OCI-LY1 (cell line): ENCODE measurements around the gene SMYD3.

ENCODE experiments used
- H2AFZ ChIP-seq: fragments of 200-600 bp; sonication (generic), shearing (Covaris generic); 2 replicates; pipeline ENCODE4 v1.6.0; 2014; ENCODE audit warnings: antibody characterized with exemption, mild to moderate bottlenecking, low read length
- H3F3A ChIP-seq: fragments of 200-600 bp; sonication (generic), shearing (Covaris generic); 2 replicates; pipeline ENCODE4 v1.6.0; 2014; ENCODE audit warnings: mild to moderate bottlenecking, antibody characterized with exemption, low read length, moderate library complexity; ENCODE audit not compliant: insufficient read depth
- H3K27ac ChIP-seq: fragments of 200-600 bp; sonication (generic); 2 replicates; pipeline ENCODE4 v1.5.1; 2014; ENCODE audit warnings: low read length, mixed run types, mild to moderate bottlenecking, low read depth; ENCODE audit not compliant: poor library complexity, severe bottlenecking
- H3K27me3 ChIP-seq: fragments of 200-600 bp; sonication (generic); 2 replicates; pipeline ENCODE4 v1.6.0; 2014; ENCODE audit warnings: antibody characterized with exemption, mild to moderate bottlenecking, low read length, moderate library complexity; ENCODE audit not compliant: insufficient read depth
- H3K36me3 ChIP-seq: fragments of 200-600 bp; sonication (generic); 2 replicates; pipeline ENCODE4 v1.6.1; 2014; ENCODE audit warnings: mild to moderate bottlenecking, antibody characterized with exemption, low read length, moderate library complexity, mixed read lengths; ENCODE audit not compliant: insufficient read depth
- H3K4me1 ChIP-seq: fragments of 200-600 bp; sonication (generic); 2 replicates; pipeline ENCODE4 v1.5.1; 2014; ENCODE audit warnings: mild to moderate bottlenecking, low read length, moderate library complexity; ENCODE audit not compliant: insufficient read depth, severe bottlenecking
- H3K4me2 ChIP-seq: fragments of 200-600 bp; sonication (generic), shearing (Covaris generic); 2 replicates; pipeline ENCODE4 v1.6.1; 2014; ENCODE audit warnings: low read length
- H3K4me3 ChIP-seq: fragments of 200-600 bp; sonication (generic); 2 replicates; pipeline ENCODE4 v1.5.1; 2014; ENCODE audit warnings: low read length, low read depth, mild to moderate bottlenecking, mixed read lengths; ENCODE audit not compliant: poor library complexity, severe bottlenecking
- H3K79me2 ChIP-seq: fragments of 200-600 bp; shearing (Covaris generic); 2 replicates; pipeline ENCODE4 v1.6.1; 2016; ENCODE audit warnings: mixed run types, low read length, mixed read lengths; ENCODE audit not compliant: insufficient read depth
- H3K9ac ChIP-seq: fragments of 200-600 bp; sonication (generic), shearing (Covaris generic); 2 replicates; pipeline ENCODE4 v1.6.1; 2014; ENCODE audit warnings: mild to moderate bottlenecking, low read length, mixed read lengths
- H3K9me2 ChIP-seq: fragments of 200-600 bp; sonication (generic), shearing (Covaris generic); 2 replicates; pipeline ENCODE4 v1.6.1; 2014; ENCODE audit warnings: low read depth, mild to moderate bottlenecking, low read length, mixed read lengths
- H3K9me3 ChIP-seq: fragments of 200-600 bp; shearing (Covaris generic); 2 replicates; pipeline ENCODE4 v1.6.1; 2014; ENCODE audit warnings: low read length, mixed read lengths
- H4K20me1 ChIP-seq: fragments of 200-600 bp; sonication (generic), shearing (Covaris generic); 2 replicates; pipeline ENCODE4 v1.6.0; 2016; ENCODE audit warnings: mild to moderate bottlenecking, low read length; ENCODE audit not compliant: insufficient read depth
- CTCF ChIP-seq: fragments of 200-600 bp; sonication (generic), shearing (Covaris generic); IDR thresholded peaks from 2 replicates; pipeline ENCODE4 v1.5.1; 2017; ENCODE audit warnings: mild to moderate bottlenecking, antibody characterized with exemption, low read length, moderate library complexity, mixed read lengths
- EZH2 ChIP-seq: fragments of 200-600 bp; sonication (generic), shearing (Covaris generic); IDR thresholded peaks from 2 replicates; pipeline ENCODE4 v1.8.0; 2017; ENCODE audit warnings: borderline replicate concordance, mixed run types, mild to moderate bottlenecking, antibody characterized with exemption, low read length, moderate library complexity, mixed read lengths

The SMYD3 gene

GRCh38 chr1:246261639-246262038 is 245.4 kb downstream of the SMYD3 start:
- no peaks in the 10 kb centered on the region for H3K27me3 ChIP-seq
- H3K36me3 ChIP-seq, result no peaks in the 10 kb centered on the region
- H3K4me3 ChIP-seq, result no peak overlapping the region
- H3K27ac ChIP-seq, result no peak overlapping the region
- no peak overlapping the region for H3K9ac ChIP-seq
- no peak for TF ChIP-seq EZH2
- peak; percentile 40; the same call in 1 of the 2 replicates for TF ChIP-seq CTCF
- H3K9me3 ChIP-seq, result peaks cover 2% of the 10 kb centered on the region
- no peaks in the 10 kb centered on the region for H3K9me2 ChIP-seq
- H2AFZ ChIP-seq, result no peak overlapping the region
- H3K4me1 ChIP-seq, result no peaks in the 10 kb centered on the region
- no peaks in the 10 kb centered on the region for H3K79me2 ChIP-seq
- H4K20me1 ChIP-seq, result no peaks in the 10 kb centered on the region
- no peaks in the 10 kb centered on the region for H3F3A ChIP-seq
- no peak overlapping the region for H3K4me2 ChIP-seq

- H3K9me3 ChIP-seq, result peaks cover 2% of the 10 kb centered on the region
- no peak overlapping the region for H3K27ac ChIP-seq
- H3K27me3 ChIP-seq, result no peaks in the 10 kb centered on the region
- no peak for TF ChIP-seq CTCF
- TF ChIP-seq EZH2, result no peak
- no peaks in the 10 kb centered on the region for H3K4me1 ChIP-seq
- H3K9me2 ChIP-seq, result no peaks in the 10 kb centered on the region
- H3K79me2 ChIP-seq, result no peaks in the 10 kb centered on the region
- H3K36me3 ChIP-seq, result no peaks in the 10 kb centered on the region
- no peak overlapping the region for H2AFZ ChIP-seq
- H3K4me2 ChIP-seq, result no peak overlapping the region
- H3K4me3 ChIP-seq, result no peak overlapping the region
- H4K20me1 ChIP-seq, result no peaks in the 10 kb centered on the region
- H3K9ac ChIP-seq, result no peak overlapping the region
- H3F3A ChIP-seq, result no peaks in the 10 kb centered on the region
Observed at GRCh38 chr1:246258250-246258649, 248.8 kb downstream of the SMYD3 start.

- Histone ChIP-seq H3K36me3 (no peaks in the 10 kb centered on the region), H3K79me2 (no peaks in the 10 kb centered on the region), H3K4me3 (no peak overlapping the region), H2AFZ (no peak overlapping the region), H3K9me2 (no peaks in the 10 kb centered on the region), H3K9ac (no peak overlapping the region), H4K20me1 (no peaks in the 10 kb centered on the region), H3K4me1 (no peaks in the 10 kb centered on the region), H3F3A (no peaks in the 10 kb centered on the region), H3K27me3 (no peaks in the 10 kb centered on the region), H3K9me3 (peaks cover 2% of the 10 kb centered on the region), H3K27ac (no peak overlapping the region), H3K4me2 (no peak overlapping the region)
- TF ChIP-seq EZH2, result no peak
Observed at GRCh38 chr1:246255773-246256172, 251.3 kb downstream of the SMYD3 start.

GRCh38 chr1:246254854-246255253 is 252.2 kb downstream of the SMYD3 start:
- Histone ChIP-seq H3F3A (no peaks in the 10 kb centered on the region), H3K4me2 (no peak overlapping the region), H2AFZ (no peak overlapping the region)

More at GRCh38 chr1:246254854-246255253, 252.2 kb downstream of the SMYD3 start:
- no peak overlapping the region for H3K27ac ChIP-seq
- no peak overlapping the region for H3K4me3 ChIP-seq
- H3K9ac ChIP-seq, result no peak overlapping the region
- H3K4me1 ChIP-seq, result no peaks in the 10 kb centered on the region
- H3K9me2 ChIP-seq, result no peaks in the 10 kb centered on the region
- no peaks in the 10 kb centered on the region for H4K20me1 ChIP-seq
- no peaks in the 10 kb centered on the region for H3K36me3 ChIP-seq
- no peak for TF ChIP-seq CTCF
- TF ChIP-seq EZH2, result no peak
- H3K27me3 ChIP-seq, result no peaks in the 10 kb centered on the region
- no peaks in the 10 kb centered on the region; the same call in 1 of the 2 replicates for H3K9me3 ChIP-seq
- no peaks in the 10 kb centered on the region for H3K79me2 ChIP-seq
